ENCODE data around the gene NECTIN4.
A peak's percentile ranks its signal among the peaks of the same experiment; 100 is the strongest.
"Not testable (repeated sequence)": the region's sequence is repeated elsewhere in the genome, so short reads cannot be mapped to it uniquely, and the experiment has no call there.

The NECTIN4 gene

GRCh38 chr1:161051219-161051618 lies 38.1 kb downstream of the NECTIN4 start:
- no peak for DNase-seq

- no peak for DNase-seq
Observed at GRCh38 chr1:161048949-161049722, 40.2 kb downstream of the NECTIN4 start.

GRCh38 chr1:161047436-161048420 lies 41.6 kb downstream of the NECTIN4 start:
- DNase-seq = no peak

GRCh38 chr1:161046605-161047228 lies 42.6 kb downstream of the NECTIN4 start:
- DNase-seq = no peak

GRCh38 chr1:161045736-161046604 lies 43.4 kb downstream of the NECTIN4 start, which contains the start of gene USF1:
USF1 (minus strand) TSS chr1:161045977; CDS start chr1:161043275, 2,702 bp downstream.
- DNase-seq = peak; percentile 95

- peak; percentile 46 for DNase-seq
Observed at GRCh38 chr1:161044908-161045735, 44.2 kb downstream of the NECTIN4 start.

GRCh38 chr1:161044535-161044907 lies 44.8 kb downstream of the NECTIN4 start:
- DNase-seq = no peak

- DNase-seq = no peak
Observed at GRCh38 chr1:161039546-161039945, 49.8 kb downstream of the NECTIN4 start.

GRCh38 chr1:161039154-161039545 lies 50.2 kb downstream of the NECTIN4 start:
- no peak for DNase-seq

- DNase-seq = no peak
Observed at GRCh38 chr1:161038523-161039153, 50.7 kb downstream of the NECTIN4 start, which contains the start of gene TSTD1. TSTD1 (minus strand) TSS chr1:161038964; CDS start chr1:161038889, 75 bp downstream.

- DNase-seq = no peak
Observed at GRCh38 chr1:161037661-161038522, 51.5 kb downstream of the NECTIN4 start.

GRCh38 chr1:161033751-161034150 lies 55.6 kb downstream of the NECTIN4 start:
- no peak for DNase-seq

- no peak for DNase-seq
Observed at GRCh38 chr1:161032409-161032808, 56.9 kb downstream of the NECTIN4 start.

- DNase-seq = no peak
Observed at GRCh38 chr1:161031874-161032273, 57.5 kb downstream of the NECTIN4 start.

GRCh38 chr1:161029466-161029865 lies 59.9 kb downstream of the NECTIN4 start:
- DNase-seq = not testable (repeated sequence)

- DNase-seq = not testable (repeated sequence)
Observed at GRCh38 chr1:161026954-161027353, 62.4 kb downstream of the NECTIN4 start.

- DNase-seq = not testable (repeated sequence)
Observed at GRCh38 chr1:161022432-161022831, 66.9 kb downstream of the NECTIN4 start.

- no peak for DNase-seq
Observed at GRCh38 chr1:161021970-161022353, 67.4 kb downstream of the NECTIN4 start.

- no peak for DNase-seq
Observed at GRCh38 chr1:161021165-161021969, 68.0 kb downstream of the NECTIN4 start.

Data from fibroblast of upper back skin (primary cell).